Left lung (tissue), 10 donors: ENCODE data around the gene TEDC1. TPM values are rescaled to one million over a fixed set of nuclear protein-coding genes. Genes with fewer than 3 reads are reported as not detected.

Experiments used
- ATAC-seq: fragments of 200-7000 bp; cut with Tn5 transposase; one replicate; pipeline ENCODE4 v1.9.1; 2020; ENCODE audit warnings: moderate library complexity
- DNase-seq, 4 donors: peaks; one replicate each; pipeline ENCODE4 v3.0.0-alpha.2; 2013 to 2020
- H3K27ac ChIP-seq, 2 donors: fragments of 200-600 bp; sonication (generic) in 1 of 2; one replicate each; pipeline versions ENCODE4 v1.5.0 to v1.8.0; 2020 to 2021
- H3K27me3 ChIP-seq, 2 donors: fragments of 200-600 bp; sonication (generic) in 1 of 2; one replicate each; pipeline versions ENCODE4 v1.5.0 to v1.8.0; 2020 to 2021
- H3K36me3 ChIP-seq, 2 donors: fragments of 200-600 bp; sonication (generic) in 1 of 2; one replicate each; pipeline versions ENCODE4 v1.5.0 to v1.8.0; 2020 to 2021
- H3K4me1 ChIP-seq, 2 donors: fragments of 200-600 bp; one replicate each; pipeline ENCODE4 v1.8.0; 2021
- H3K4me3 ChIP-seq, 2 donors: fragments of 200-600 bp; sonication (generic) in 1 of 2; one replicate each; pipeline versions ENCODE4 v1.5.0 to v1.8.0; 2020 to 2021; ENCODE audit warnings: mild to moderate bottlenecking in 1 of 2
- H3K9me3 ChIP-seq, 2 donors: fragments of 200-600 bp; sonication (generic) in 1 of 2; one replicate each; pipeline versions ENCODE4 v1.5.0 to v1.8.0; 2020 to 2021
- intact Hi-C, 2 donors: fragments of 100-400 bp; cut with DNase I; formaldehyde crosslinking; loops; one replicate each; pipeline versions ENCODE4 v1.11.2 to v1.14.2; 2022
- polyA plus RNA-seq, 6 donors: library from polyadenylated mRNA; unstranded; fragments of 120-200 nt; gene quantifications; one replicate each; pipeline ENCODE4 v1.2.1, GENCODE V29; 2013; ENCODE audit not compliant: insufficient read length in 6 of 6
- total RNA-seq, 2 donors: library from RNA; stranded (reverse); fragmentation: NEBNext Ultra II Directional; extraction: Animal tissue kit (Norgen Biotek cat#: 25700); gene quantifications; one replicate each; pipeline ENCODE4 v1.2.1, GENCODE V29; 2021
- TF ChIP-seq, protein P1 (sequence below), 2 donors: fragments of 200-600 bp; sonication (generic) in 1 of 2; IDR thresholded peaks; one replicate each; pipeline versions ENCODE4 v1.5.0 to v1.8.0; 2021; ENCODE audit warnings: antibody characterized with exemption in 2 of 2
- donor health status: DM: no; HTN: yes; CAD: no.
- donor health status: DM: no; HTN: no; CAD: no.

TEDC1 gene
- total and polyA plus RNA-seq, 8 donors: 5.9 to 16.8 (median 8.8) TPM

DNA sequence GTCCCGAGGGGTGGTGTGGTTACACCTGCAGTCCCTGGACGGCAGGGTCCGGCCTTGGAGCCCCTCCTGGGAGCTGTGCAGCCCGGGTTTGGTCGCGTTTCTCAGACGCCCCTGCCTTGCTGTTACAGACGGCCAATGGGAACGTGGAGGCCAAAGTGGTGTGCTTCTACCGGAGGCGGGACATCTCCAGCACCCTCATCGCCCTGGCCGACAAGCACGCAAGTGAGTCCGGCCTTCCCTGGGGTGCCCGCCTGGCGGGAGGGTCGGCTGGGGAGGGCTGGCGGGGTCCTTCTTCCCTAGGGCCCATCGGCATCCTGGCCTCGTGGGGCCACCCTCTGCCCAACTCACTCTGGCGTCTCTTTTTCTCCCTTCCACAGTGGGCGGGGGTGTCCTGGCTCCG lies 45.8 kb upstream of the TEDC1 start:
- TF ChIP-seq, protein P1, sequence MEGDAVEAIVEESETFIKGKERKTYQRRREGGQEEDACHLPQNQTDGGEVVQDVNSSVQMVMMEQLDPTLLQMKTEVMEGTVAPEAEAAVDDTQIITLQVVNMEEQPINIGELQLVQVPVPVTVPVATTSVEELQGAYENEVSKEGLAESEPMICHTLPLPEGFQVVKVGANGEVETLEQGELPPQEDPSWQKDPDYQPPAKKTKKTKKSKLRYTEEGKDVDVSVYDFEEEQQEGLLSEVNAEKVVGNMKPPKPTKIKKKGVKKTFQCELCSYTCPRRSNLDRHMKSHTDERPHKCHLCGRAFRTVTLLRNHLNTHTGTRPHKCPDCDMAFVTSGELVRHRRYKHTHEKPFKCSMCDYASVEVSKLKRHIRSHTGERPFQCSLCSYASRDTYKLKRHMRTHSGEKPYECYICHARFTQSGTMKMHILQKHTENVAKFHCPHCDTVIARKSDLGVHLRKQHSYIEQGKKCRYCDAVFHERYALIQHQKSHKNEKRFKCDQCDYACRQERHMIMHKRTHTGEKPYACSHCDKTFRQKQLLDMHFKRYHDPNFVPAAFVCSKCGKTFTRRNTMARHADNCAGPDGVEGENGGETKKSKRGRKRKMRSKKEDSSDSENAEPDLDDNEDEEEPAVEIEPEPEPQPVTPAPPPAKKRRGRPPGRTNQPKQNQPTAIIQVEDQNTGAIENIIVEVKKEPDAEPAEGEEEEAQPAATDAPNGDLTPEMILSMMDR (IDR thresholded peaks at IDR 0.05): no peak
- H3K27ac ChIP-seq: no peak overlapping the region
- peaks cover 4 to 8% of the 10 kb centered on the region in 2 donors for H3K4me1 ChIP-seq
- H3K9me3 ChIP-seq: no peaks in the 10 kb centered on the region
- ATAC-seq (no peak), DNase-seq (peak in 1 of 4 donors; percentile 78)
- no peaks in the 10 kb centered on the region for H3K27me3 ChIP-seq
- H3K36me3 ChIP-seq: peaks cover 0 to 40% of the 10 kb centered on the region in 2 donors
- no peak overlapping the region for H3K4me3 ChIP-seq
- intact Hi-C loops: no loop called here

DNA sequence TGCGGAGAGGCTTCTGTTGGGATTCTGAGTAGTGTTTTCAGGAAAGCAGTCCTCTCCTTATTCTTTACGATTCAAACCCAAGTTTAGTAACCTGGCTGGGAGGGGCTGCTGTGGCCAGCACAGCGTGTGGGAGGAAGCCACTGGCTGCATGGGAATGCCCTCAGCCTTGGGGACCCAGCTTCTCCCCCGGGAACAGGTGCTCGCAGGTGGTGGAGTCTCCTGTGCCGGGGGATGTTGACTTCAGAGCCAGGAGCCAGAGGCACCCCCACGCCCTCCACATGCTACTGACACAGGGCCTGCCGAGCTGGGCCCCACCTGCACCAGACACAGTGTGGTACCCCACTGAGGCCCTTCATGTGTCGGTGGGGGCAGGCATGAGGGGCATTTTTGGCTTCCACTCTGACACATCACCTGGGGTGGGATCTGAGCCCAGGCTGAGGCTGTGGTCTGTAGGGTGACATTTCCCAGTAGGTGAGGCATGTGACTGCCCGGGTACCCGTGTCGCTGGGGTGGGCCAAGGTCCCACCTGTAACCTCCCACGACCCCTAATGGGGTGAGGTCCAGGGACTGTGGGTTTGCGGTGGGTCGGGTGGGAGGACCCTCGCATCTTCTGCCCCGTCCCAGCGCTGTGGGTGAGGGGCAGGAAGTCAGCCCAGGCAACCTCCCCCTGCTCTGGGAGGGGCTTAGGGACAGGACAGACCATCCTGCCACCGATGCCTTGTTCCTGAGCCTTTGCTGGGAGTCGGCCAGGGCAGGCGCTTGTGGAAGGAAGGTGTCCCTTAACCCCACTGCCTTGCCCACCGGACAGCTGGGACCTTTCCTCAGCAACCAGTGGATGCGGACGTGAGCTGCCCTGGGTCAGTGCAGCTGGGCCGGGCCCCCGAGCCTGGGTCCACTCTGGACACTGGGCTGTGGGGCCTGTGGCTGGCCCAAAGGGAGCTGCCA lies 44.9 kb upstream of the TEDC1 start:
- Histone ChIP-seq H3K9me3 (no peaks in the 10 kb centered on the region), H3K27ac (no peak overlapping the region), H3K36me3 (peaks cover 0 to 41% of the 10 kb centered on the region in 2 donors), H3K4me1 (peaks cover 4 to 8% of the 10 kb centered on the region in 2 donors), H3K4me3 (no peak overlapping the region), H3K27me3 (no peaks in the 10 kb centered on the region)
- DNase-seq: no peak
- intact Hi-C loops: no loop called here
- ATAC-seq: no peak
- TF ChIP-seq, protein P1 (IDR thresholded peaks at IDR 0.05): no peak

DNA sequence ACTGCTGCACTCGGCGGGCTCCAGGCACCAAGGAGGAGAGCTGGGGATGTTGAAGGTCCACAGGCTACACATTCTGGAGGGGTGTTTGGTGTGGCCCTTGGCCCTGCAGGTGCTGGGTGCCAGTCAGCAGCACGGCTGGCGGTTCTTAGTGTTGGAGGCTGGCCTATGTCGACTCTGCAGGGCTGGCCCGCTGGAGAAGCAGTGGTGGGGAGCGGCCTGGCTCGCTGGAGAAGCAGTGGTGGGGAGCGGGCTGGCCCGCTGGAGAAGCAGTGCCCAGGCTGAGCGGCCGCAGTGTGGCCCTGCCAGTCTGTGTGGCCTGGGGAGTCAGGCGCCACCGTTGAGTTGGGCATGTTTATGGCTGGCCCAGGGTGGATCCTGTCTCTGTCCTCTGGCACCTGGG lies 44.1 kb upstream of the TEDC1 start:
- H3K9me3 ChIP-seq: no peaks in the 10 kb centered on the region
- no peaks in the 10 kb centered on the region for H3K27me3 ChIP-seq
- DNase-seq: peak in 1 of 4 donors; percentile 68
- TF ChIP-seq, protein P1 (IDR thresholded peaks at IDR 0.05): no peak
- intact Hi-C loops: no loop called here
- no peak overlapping the region for H3K4me3 ChIP-seq
- ATAC-seq: no peak
- no peak overlapping the region for H3K27ac ChIP-seq
- H3K4me1 ChIP-seq: peaks cover 4 to 8% of the 10 kb centered on the region in 2 donors
- H3K36me3 ChIP-seq: peaks cover 0 to 45% of the 10 kb centered on the region in 2 donors

DNA sequence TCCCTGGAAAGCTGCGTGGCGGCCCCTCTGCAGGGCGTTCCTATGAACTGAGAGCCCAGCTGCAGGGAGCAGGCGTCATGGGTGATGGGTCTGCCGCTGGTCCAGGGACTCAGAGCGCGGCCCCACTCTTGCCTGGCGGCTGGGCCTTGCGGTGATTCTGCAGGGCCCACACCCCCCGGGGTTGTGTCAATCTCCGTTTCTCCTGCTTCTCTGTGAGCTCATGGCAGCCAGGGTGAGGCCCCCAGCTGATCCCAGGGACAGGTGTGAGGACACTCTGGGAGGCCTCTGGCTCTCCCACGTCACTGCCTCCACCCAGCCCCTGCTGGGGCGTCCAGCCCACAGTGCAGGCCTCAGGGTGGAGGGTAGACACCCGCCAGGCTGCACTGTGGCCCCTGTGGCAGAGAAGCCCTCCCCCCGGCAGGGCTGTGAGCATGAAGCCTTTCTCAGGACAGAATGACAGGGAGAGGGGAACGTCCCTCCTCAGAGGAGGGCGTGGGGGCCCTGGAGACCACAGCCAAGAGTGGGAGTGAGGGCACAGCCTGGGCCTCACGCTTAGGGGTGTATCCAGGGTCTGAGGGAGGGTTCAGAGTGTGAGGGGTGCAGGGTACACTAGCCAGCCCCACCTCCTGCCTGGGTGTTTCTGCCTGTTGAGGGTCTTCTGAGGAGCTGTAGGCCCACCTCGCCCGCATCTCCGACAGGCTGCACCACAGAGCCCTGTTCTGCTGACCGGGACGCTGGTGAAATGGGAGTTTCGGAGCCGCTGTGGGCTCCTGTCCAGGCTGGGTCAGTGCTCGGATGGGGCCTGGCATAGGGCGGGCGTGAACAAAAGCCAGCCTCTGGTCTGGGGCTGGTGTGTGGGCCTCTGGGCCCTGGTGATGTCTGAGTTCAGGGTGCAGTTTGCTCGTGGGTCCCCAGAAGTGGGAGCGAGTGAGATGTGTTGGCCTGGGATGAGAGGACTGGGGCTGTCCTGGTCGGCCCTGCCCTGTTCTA lies 43.1 kb upstream of the TEDC1 start:
- no peak for ATAC-seq
- Histone ChIP-seq H3K4me3 (no peak overlapping the region), H3K27me3 (no peaks in the 10 kb centered on the region), H3K9me3 (no peaks in the 10 kb centered on the region), H3K4me1 (peaks cover 4 to 8% of the 10 kb centered on the region in 2 donors), H3K36me3 (peaks cover 0 to 45% of the 10 kb centered on the region in 2 donors), H3K27ac (no peak overlapping the region)
- DNase-seq: peak in 1 of 4 donors; percentile 62
- TF ChIP-seq, protein P1 (IDR thresholded peaks at IDR 0.05): no peak
- intact Hi-C loops: no loop called here
